GM18507 (cell line): ENCODE measurements around the gene IGF2BP3.

Source experiments
- DNase-seq: peaks from one replicate; pipeline ENCODE4 v3.0.0; 2011; ENCODE audit warnings: low read depth; ENCODE audit not compliant: insufficient read length; ENCODE audit errors: extremely low spot score
- FAIRE-seq: peaks from 2 replicates; lab custom pipeline; 2011; peaks lifted over from hg19 to GRCh38; lab: Jason Lieb, UNC

IGF2BP3 gene

DNA sequence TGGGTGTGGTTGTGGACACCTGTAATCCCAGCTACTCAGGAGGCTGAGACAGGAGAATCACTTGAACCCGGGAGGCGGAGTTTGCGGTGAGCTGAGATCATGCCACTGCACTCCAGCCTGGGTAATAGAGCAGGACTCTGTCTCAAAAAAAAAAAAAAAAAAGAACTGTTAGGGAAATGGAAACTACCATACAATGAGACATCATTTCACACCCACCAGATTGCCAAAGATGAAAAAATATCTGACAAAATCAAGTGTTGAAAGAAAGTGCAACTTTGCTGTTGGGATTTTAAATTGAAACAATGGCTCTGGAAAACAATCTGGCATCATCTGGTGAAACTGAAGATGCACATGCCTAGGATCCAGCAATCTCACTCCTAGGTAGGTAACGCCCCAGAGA lies 187.2 kb downstream of the IGF2BP3 start:
- DNase-seq = no peak
- no peak for FAIRE-seq

DNA sequence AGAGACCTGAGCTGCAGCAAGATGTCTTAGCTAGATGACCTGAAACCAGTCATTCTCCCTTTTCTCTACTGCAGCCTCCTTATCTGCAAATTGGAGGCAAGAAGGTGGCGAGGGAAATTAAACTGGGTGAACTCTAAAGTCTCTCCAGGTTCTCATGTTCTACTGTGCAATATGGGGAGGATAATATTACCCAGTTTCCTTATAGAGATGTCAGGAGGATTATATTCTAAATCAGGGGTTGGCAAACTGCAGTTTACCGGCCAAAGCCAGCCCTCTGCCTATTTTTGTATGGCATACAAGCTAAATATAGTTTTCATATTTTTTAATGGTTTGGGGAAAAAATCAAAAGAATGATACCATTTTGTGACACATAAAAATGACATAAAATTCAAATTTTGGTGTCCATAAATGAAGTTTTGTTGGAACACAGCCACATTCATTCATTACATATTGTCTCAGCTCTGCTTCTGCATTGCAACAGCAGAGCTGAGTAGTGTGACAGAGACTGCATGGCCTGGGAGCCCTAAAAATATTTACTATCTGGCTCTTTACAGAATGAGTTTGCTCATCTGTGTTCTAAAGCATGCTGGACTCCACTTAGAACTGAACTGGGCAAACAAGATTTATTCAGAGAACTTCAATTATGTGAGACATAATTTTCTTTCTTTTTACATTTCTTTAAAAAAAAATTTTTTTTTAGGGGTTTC lies 190.3 kb downstream of the IGF2BP3 start:
- FAIRE-seq (no peak), DNase-seq (no peak)

DNA sequence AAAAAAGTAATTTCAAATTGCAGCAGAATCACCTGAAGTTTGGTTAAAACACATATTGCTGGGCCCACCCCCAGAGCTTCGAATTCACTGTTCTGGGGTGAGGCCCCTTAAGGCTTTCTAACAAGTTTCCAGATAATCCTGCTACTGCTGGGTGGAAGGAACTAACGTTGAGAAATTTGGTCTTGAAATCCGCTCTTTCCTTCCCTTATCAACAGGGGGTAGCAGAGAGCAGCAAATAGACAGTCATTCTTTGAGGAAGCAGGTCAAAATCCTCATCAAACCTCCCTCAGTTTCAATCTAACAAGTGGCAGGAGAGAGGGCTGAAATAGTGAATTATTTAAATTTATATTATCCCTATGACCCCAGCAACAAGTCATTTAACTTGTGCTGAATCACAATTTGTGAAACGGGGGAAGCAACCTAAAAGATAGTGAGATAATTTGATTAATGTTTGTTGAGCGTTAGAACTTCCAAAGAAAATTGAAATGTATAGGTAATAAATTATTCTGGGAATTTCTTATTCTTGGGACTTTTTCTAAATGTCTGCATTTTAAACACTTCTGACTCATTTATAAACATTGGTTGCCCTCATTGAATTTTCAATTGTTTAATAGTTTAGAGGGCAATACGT lies 192.8 kb downstream of the IGF2BP3 start:
- peak; percentile 38 for DNase-seq
- peak; percentile 83 for FAIRE-seq

DNA sequence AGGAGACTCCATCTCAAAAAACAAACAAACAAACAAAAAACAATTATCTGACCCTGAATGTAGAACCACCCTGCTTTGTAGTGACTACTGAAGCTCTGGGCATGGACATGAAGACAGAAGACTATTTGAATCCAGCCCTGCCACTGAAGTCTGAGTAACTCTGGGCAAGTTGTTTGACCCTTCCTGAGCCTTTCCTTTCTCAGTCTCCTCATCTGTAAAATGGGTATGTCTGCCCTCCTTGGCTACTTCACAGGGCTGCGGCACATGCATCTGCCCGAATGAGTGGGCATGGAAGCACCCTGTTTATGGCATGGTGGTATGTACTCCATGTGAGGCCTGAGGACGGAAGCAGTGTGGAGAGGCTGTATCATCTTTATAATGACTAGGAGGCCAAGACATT lies 193.3 kb downstream of the IGF2BP3 start:
- DNase-seq (no peak), FAIRE-seq (no peak)

DNA sequence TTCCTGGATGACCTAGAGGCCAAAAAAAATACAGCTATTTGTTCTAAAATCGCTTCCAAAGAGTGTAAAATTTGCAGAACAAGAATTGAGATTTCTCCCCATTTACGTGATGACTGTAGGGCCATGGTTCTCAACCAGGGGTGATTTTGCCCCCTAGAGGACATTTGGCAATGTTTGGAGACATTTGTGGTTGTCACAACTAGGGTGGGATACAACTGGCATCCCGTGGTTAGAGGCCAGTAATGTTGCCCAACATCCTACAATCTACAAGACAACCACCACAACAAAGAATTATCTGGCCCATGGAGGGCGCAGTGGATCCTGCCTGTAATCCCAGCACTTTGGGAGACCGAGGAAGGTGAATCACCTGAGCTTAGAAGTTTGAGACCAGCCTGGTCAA lies 193.9 kb downstream of the IGF2BP3 start:
- no peak for FAIRE-seq
- DNase-seq = no peak

DNA sequence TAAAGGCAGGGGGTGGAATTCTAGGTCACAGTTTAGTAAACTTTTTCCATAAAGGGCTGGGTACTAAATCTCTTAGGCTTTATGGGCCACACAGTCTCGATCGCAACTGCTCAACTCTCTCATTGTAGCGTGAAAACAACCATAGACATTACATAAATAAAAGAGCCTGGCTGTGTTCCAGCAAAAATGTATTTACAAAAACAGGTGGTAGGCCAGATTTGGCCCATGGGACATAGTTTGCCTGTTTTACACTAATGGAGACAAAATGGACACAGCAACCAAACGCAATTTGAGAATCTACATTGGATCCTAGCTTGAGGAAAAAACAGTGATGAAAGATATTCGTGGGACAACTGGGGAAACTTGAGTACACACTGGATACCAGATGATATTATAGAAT lies 194.4 kb downstream of the IGF2BP3 start:
- FAIRE-seq = no peak

DNA sequence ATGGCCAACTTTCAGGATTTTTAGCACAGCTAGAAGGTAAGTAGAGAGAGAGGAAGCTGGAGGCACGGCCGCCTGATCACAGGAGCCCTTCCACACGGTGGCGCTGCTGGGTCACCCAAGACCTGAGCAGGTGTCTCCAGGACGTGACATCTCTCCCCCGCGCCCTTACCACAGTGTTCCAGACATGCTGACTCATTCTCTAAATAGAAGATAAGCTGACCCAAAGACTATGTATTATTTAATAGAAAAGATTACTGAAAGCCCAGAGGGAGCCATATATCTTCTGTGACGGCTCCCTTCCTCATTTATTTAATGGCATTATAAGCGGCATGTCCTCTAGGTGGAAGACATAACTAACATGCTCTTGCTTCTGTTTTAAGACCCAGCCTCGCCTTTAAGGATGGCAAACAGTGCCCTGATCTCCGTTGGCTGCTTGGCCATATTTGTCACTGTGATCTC lies 197.1 kb downstream of the IGF2BP3 start:
- DNase-seq (peak; percentile 69), FAIRE-seq (peak; percentile 96)

More for the DNA sequence above, 194.4 kb downstream of the IGF2BP3 start:
- DNase-seq = no peak

DNA sequence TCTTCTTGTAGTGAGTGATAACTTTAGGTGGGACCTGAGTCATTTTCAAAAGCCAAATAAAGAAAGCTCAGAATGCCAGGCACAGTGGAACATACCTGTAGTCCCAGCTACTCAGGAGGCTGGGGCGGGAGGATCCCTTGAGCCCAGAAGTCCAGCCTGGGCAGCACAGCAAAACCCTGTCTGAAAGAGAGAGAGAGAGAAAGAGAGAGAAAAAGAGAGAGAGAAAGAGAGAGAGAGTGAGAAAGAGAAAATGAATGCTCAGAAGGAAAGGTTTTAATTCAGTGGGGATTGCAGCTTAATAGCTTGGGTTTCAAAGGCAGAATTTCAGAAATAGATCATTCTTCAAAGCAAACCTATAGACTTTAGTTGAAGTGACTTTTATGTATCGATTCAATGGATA lies 198.0 kb downstream of the IGF2BP3 start:
- no peak for DNase-seq
- no peak for FAIRE-seq

DNA sequence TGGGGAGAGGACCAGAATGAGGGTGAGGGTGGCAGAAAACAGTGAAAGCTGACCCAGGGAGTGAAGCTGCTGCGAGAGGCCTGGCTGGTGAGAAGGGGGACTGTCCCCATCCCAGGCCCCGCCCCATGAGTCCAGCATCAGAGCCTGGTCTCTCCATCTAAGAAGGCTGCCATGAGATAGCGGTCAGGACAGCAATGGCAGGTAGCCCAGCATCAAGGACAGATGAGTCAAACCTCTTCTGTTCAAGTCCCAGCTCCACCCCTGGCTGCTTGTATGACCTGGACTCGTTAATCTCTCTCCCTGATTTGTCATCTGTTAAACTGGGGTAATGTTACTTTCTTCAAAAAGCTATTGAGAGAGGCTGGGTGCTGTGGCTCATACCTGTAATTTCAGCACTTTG lies 201.5 kb downstream of the IGF2BP3 start:
- DNase-seq (no peak), FAIRE-seq (no peak)

DNA sequence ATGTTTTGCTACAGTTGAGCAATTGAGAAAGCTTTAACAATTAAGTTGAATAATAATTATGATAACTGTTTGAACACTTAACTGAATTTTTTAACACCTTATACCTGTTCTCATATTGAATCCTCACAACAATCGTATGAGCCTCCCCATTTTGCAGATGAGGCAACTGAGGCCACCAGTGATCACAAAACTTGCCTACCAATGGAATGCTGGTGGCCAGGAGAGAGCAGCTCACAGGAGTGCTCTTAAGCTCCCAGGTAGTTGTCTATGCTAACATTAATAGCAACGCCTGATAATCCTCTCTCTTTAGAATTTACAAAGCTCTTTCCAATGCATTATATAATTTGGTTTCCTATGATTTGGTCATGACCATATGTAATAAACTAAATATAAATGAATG lies 202.1 kb downstream of the IGF2BP3 start:
- FAIRE-seq (no peak), DNase-seq (no peak)

DNA sequence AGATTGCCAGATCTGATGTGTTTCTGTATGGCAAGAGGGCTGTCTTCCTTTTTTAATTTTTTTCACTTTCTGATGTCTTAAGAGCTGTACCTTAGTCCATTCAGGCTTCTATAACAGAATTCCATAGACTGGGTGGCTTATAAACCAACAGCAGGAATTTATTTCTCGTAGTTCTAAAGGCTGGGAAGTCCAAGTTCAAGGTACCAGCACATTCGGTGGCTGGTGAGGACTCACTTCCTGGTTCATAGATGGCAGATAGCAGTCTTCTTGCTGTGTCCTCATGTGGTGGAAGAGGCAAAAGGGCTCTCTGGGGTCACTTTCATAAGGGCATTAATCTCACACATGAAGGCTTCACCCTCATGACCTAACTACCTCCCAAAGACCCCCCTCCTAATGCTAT lies 202.9 kb downstream of the IGF2BP3 start:
- FAIRE-seq (no peak), DNase-seq (no peak)

DNA sequence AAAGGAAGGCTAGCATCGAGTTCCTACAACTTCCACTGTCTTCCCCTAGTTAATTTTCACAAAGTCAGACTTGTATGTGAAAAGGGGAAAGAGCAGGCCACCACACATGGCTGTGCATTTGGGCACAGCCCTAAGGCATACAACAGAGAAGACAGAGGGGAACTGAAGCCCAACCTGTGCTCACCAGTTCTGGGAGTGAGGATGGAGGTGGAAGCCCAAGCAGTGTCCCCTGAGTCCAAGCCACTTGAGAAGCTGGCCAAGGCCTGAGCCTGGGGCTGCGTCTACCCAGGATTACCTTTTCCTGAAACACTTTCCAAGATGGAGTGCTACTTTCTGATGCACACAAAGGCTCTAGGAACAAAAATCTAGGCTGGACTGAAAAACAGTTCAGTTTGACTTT lies 203.4 kb downstream of the IGF2BP3 start:
- no peak for FAIRE-seq
- DNase-seq = no peak

DNA sequence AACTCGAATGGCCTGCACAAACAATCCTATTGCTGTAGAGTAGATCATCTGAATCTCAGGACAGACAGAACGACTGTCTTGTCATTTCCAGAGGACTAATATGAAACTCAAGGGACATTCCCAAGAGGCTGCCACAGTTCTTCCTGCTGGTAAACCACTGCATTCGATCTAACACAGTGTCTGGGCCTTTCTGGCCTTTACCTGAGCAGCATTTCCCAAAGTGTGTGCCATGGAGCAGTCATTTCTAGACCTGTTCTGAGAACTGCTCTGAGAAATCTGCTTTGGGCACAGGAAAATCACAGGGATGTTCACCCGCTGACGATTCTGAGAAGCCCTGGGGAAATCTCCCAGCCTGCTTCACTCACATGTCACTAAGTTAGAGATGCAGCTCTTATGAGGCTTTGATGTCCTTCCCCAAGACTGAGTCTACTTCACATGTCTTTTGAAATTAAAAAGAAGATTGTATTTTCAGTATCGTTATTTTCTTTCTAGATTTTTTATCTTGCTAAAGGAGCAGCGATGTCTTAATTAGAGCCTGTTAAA lies 205.3 kb downstream of the IGF2BP3 start:
- peak; percentile 42 for FAIRE-seq
- no peak for DNase-seq

DNA sequence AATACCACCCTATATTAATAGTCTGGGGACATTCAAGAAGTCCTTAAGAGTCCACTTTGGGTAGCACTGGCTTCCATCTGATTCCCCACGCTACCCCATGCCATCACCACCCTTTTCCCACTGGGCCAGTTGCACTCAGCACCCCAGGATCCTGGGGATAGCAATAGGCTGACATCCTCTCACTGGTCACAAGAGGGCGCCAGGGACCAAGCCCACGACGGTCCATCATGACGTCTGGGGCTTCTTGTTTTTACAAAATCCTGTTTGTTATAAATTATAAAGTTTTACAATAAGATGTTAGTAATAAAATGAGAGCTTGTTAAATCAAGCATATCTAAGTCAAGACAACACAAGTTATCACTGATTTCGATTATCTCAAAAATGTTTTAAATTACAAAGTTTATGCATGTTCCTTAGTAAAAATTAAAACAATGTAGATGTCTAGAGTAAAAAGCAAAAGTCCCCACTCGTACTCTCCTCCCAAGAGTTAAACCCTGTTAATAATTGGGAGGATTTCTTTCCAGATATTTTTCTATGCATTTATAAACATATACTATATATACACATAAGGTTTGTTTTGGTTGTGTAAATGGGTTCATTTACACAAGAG lies 208.3 kb downstream of the IGF2BP3 start:
- peak; percentile 90 for FAIRE-seq
- DNase-seq = peak; percentile 61

DNA sequence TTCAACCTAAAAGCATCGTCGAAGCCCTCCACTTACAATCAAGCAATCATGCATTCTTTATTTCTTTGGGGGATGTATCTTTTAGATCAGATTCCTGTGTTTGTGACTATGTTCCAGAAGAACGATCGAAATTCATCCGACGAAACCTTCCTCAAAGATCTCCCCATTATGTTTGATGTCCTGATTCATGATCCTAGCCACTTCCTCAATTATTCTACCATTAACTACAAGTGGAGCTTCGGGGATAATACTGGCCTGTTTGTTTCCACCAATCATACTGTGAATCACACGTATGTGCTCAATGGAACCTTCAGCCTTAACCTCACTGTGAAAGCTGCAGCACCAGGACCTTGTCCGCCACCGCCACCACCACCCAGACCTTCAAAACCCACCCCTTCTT lies 209.9 kb downstream of the IGF2BP3 start:
- no peak for DNase-seq
- no peak for FAIRE-seq
